ENCODE data around the gene AMIGO3.

AMIGO3 gene

DNA sequence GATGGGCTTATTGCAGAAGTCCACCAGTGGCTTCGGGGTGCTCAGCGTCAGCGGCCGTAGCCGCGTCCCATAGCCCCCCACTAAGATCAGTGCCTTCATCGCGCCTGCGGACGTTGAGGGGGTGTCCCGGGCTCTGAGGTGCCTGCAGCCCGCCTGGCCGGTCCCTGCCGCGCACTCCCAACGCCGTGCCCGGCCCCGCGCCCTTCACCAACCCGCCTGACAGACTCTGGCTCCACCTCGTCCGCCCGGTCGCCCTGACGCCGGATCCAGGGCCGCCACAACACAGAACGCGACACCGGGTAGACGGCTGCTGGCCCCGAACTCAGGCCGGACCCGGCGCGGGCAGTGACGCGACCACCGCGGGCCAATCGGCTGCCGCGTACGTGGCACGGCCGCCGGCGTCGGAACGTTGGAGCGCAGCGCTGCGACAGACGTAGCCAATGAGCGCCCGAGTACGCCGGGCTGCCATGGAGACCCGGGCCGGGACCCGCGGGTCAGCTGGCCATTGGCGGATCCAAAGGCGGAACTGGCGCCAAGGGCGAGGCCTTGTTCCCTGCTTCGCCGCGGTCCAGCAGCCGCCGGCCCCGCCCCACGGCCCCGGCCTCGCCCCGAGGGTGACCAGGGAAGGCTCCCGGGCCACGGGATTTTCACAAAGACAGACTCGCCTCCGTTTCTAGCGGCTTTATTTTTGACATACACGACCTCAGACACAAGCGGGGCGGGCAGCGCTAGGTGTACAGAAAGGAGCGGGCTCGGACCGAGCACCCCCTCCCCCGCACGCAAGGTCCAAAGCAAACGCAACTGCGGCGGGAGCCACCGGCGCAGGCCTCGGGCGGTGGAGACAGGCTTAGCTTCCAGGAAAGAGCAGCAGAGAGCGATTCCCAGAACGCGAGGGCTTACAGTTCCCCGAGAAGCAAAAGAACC, 4.4 kb upstream of the AMIGO3 start, which contains the start of gene GMPPB:
Gene GMPPB (minus strand): TSS at position 324 of the 924 bp plus-strand sequence. CDS start 225 bp downstream, at position 99.
- Histone ChIP-seq H3K36me3 (ENCODE audit: control insufficient read depth, insufficient read depth, low read length) (peaks cover 31% of the 10 kb centered on the region), H3K27me3 (replicated peaks; ENCODE audit: control insufficient read depth, insufficient read depth, low read length) (no peaks in the 10 kb centered on the region), H3K4me3 (replicated peaks; ENCODE audit: low read depth, low read length) (peak within 1 kb of the TSS; percentile 99)
- peak; percentile 98 for DNase-seq (ENCODE audit: extremely low read depth, insufficient read length)
- TF ChIP-seq, protein P1, sequence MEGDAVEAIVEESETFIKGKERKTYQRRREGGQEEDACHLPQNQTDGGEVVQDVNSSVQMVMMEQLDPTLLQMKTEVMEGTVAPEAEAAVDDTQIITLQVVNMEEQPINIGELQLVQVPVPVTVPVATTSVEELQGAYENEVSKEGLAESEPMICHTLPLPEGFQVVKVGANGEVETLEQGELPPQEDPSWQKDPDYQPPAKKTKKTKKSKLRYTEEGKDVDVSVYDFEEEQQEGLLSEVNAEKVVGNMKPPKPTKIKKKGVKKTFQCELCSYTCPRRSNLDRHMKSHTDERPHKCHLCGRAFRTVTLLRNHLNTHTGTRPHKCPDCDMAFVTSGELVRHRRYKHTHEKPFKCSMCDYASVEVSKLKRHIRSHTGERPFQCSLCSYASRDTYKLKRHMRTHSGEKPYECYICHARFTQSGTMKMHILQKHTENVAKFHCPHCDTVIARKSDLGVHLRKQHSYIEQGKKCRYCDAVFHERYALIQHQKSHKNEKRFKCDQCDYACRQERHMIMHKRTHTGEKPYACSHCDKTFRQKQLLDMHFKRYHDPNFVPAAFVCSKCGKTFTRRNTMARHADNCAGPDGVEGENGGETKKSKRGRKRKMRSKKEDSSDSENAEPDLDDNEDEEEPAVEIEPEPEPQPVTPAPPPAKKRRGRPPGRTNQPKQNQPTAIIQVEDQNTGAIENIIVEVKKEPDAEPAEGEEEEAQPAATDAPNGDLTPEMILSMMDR (IDR thresholded peaks at IDR 0.05; ENCODE audit: insufficient read depth, low read length, poor library complexity, severe bottlenecking) = no peak

DNA sequence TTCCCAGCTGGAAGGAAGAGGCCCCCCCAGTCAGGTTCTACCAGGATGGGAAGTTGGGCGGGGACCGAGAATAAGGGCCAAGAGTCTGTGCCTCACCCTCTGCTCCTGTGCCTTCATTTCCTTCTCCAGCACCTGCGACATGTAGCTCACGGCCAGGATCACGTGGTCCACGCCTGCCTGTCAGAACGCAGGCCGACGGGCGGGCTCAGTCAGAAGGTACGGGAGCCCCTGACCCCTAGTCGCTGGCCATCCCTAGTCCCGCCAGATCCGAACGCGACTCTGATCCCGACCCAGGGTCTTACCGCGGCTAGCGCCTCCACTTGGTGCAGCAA, 3.8 kb upstream of the AMIGO3 start:
- no peak for DNase-seq (ENCODE audit: extremely low read depth, insufficient read length)
- Histone ChIP-seq H3K4me3 (replicated peaks; ENCODE audit: low read depth, low read length) (peak overlapping the region; percentile 99), H3K27me3 (replicated peaks; ENCODE audit: control insufficient read depth, insufficient read depth, low read length) (no peaks in the 10 kb centered on the region), H3K36me3 (ENCODE audit: control insufficient read depth, insufficient read depth, low read length) (peaks cover 32% of the 10 kb centered on the region)
- TF ChIP-seq, protein P1 (IDR thresholded peaks at IDR 0.05; ENCODE audit: insufficient read depth, low read length, poor library complexity, severe bottlenecking) = no peak

DNA sequence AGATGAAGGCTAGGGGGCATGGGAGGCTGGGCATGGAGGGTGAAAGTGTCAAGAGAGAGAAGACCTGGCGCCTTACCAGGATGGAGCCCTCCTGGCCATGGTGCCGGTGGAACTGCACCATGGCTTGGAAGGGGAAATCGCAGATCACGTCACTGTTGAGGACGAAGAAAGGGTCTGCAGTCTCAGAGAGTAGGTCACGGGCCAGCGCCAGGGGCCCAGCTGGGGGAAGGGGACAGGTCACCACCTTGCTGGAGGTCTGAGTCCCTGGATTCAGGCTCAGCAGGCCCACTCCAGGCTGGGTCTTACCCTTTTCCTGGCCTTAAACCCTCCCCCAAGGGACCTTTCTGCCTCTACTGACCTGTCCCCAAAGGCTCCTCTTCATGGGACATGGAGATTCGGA, 3.4 kb upstream of the AMIGO3 start:
- peaks cover 32% of the 10 kb centered on the region for H3K36me3 ChIP-seq (ENCODE audit: control insufficient read depth, insufficient read depth, low read length)
- no peak for DNase-seq (ENCODE audit: extremely low read depth, insufficient read length)
- TF ChIP-seq, protein P1 (IDR thresholded peaks at IDR 0.05; ENCODE audit: insufficient read depth, low read length, poor library complexity, severe bottlenecking) = no peak
- H3K4me3 ChIP-seq (replicated peaks; ENCODE audit: low read depth, low read length) = peak overlapping the region; percentile 99
- no peaks in the 10 kb centered on the region for H3K27me3 ChIP-seq (replicated peaks; ENCODE audit: control insufficient read depth, insufficient read depth, low read length)

DNA sequence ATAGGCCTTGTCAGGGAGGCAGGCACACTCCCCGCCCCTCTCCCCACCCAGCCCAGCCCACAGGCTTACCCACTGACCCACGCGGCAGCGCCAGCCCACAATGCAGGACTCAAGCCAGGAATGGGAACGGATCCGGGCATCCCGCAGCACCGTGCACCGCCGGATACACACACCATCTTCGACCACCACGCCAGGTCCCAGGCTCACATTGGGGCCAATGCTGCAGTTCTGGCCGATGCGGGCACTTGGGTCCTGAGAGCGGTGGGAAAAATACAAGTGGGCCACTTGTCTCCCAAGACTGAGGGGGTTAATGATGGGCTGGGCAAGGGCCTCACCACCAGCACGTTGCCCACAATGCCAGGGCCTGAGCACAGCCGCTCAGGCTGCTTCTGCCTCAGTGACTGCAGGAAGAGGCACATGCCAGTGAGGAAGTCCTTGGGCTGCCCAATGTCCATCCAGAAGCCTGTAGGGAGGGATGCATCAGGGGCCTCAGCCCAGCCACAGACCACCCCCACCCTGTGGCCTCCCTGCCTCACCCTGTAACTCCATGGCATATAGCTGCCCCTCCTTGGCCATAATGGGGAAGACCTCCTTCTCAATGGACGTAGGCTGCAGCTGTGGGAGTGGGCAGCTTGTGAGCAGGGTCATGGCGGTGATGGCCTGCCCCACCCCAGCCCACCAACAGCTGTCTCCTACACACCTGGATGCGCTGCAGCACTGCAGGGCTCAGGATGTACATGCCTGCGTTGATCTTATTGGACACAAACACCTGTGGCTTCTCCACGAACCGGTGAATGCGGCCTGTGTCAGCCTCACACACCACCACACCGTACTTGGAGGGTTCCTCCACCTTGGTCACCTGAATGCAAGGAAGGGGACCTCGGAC, 2.7 kb upstream of the AMIGO3 start:
- H3K4me3 ChIP-seq (replicated peaks; ENCODE audit: low read depth, low read length) = peak overlapping the region; percentile 99
- H3K36me3 ChIP-seq (ENCODE audit: control insufficient read depth, insufficient read depth, low read length) = peaks cover 29% of the 10 kb centered on the region
- no peaks in the 10 kb centered on the region for H3K27me3 ChIP-seq (replicated peaks; ENCODE audit: control insufficient read depth, insufficient read depth, low read length)
- TF ChIP-seq, protein P1 (IDR thresholded peaks at IDR 0.05; ENCODE audit: insufficient read depth, low read length, poor library complexity, severe bottlenecking) = no peak
- peak; percentile 17 for DNase-seq (ENCODE audit: extremely low read depth, insufficient read length)

DNA sequence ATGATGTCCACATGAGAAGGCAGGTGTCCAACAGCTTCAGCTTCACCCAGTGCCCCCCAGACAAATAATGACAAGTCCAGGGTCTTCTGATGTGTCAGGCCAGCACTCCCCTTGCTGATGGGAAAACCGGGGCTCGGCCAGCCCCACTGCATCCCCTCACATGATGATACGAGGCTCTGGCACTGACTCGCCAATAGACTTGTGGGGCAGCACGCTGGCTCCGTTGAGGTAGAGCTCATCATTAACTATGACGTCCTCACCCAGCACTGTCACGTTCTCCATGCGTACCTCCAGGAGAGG, 2.1 kb upstream of the AMIGO3 start:
- H3K27me3 ChIP-seq (replicated peaks; ENCODE audit: control insufficient read depth, insufficient read depth, low read length) = no peaks in the 10 kb centered on the region
- TF ChIP-seq, protein P1 (IDR thresholded peaks at IDR 0.05; ENCODE audit: insufficient read depth, low read length, poor library complexity, severe bottlenecking) = no peak
- no peak for DNase-seq (ENCODE audit: extremely low read depth, insufficient read length)
- H3K36me3 ChIP-seq (ENCODE audit: control insufficient read depth, insufficient read depth, low read length) = peaks cover 29% of the 10 kb centered on the region
- no peak overlapping the region for H3K4me3 ChIP-seq (replicated peaks; ENCODE audit: low read depth, low read length)

All from GM06990 (cell line).